Glomerular visceral epithelial cell (primary cell): ENCODE measurements around the gene ATG9B.
A peak's percentile ranks its signal among the peaks of the same experiment; 100 is the strongest.

ENCODE experiments used
- DNase-seq: peaks from one replicate; pipeline ENCODE4 v3.0.0-alpha.2; 2016; ENCODE audit errors: extremely low spot score

ATG9B gene

GRCh38 chr7:151024435-151025056 is at the start of gene ATG9B:
Gene ATG9B, minus strand, starts transcription at chr7:151024494. Its CDS starts 71 bp downstream, at chr7:151024423.
- DNase-seq = no peak

DNA sequence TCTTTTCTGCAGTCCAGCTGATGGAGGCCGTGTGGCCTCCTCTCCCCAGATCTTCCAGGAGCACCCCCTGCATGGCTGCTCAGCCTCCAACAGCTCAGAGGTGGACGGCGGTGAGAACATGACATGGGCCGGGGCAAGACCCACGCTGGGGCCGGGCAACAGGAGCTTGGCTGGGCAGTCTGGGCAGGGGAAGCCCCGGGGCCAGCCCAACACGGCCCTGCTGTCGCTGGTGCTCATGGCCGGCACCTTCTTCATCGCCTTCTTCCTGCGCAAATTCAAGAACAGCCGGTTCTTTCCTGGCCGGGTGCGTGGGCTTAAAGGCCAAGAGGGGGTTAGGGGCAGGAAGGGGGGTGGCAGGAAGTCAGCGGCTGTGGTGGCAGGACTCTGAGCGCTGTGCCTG is 49.7 kb upstream of the ATG9B start:
- no peak for DNase-seq

DNA sequence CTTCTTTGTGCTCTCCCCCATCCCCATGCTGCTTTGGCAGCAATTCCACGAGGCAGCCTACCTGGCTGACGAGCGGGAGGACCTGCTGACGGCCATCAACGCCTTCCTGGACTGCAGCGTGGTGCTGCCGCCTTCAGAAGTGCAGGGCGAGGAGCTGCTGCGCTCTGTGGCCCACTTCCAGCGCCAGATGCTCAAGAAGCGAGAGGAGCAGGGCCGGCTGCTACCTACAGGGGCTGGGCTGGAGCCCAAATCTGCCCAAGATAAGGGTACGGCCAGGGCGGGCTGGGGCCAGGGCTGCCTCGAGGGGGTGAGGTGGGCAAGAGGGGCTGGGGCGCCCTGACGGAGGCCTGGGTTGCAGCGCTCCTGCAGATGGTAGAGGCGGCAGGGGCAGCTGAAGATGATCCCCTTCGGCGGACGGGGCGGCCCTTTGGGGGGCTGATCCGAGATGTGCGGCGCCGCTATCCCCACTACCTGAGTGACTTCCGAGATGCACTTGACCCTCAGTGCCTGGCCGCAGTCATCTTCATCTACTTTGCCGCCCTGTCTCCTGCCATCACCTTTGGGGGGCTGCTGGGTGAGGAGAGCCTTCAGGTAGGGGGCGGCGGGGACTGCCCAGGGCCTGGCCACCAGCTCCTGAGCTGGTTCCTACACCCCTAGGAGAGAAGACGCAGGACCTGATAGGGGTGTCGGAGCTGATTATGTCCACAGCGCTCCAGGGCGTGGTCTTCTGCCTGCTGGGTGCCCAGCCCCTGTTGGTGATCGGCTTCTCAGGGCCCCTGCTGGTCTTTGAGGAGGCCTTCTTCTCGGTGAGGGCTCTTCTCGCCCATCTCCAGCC is 47.0 kb upstream of the ATG9B start:
- no peak for DNase-seq

GRCh38 chr7:151070574-151070960 is 46.3 kb upstream of the ATG9B start:
- no peak for DNase-seq

GRCh38 chr7:151069841-151070573 is 45.7 kb upstream of the ATG9B start:
- no peak for DNase-seq

GRCh38 chr7:151068069-151068773 is 43.9 kb upstream of the ATG9B start:
- peak; percentile 35 for DNase-seq

DNA sequence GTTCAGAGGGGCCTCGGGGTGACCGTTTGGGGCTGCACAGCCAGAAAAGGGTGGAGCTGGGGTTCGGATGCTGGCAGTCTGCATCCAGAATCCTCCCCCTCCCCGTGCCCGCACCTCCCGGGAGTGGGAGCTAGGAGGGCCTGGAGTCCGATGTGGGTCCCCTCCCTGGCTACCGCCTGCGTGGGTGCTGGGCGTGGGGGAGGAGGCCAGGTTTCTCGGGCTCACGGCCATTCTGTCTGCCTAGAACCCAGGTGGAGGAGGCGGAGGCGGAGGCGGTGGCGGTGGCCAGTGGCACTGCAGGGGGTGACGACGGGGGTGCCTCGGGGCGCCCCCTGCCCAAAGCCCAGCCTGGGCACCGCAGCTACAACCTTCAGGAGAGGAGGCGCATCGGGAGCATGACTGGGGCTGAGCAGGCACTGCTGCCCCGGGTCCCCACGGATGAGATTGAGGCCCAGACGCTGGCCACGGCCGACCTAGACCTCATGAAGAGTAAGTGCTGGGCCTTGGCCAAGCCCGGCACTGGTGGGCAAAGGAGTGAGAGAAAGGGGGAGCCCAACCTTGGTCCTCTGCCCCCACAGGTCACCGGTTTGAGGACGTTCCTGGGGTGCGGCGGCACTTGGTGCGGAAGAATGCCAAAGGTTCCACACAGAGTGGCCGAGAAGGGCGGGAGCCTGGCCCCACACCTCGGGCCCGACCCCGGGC is 42.1 kb upstream of the ATG9B start:
- no peak for DNase-seq

- DNase-seq = no peak
Measured at GRCh38 chr7:151065516-151065915, 41.2 kb upstream of the ATG9B start.

- DNase-seq = no peak
Measured at GRCh38 chr7:151064993-151065392, 40.7 kb upstream of the ATG9B start.

- DNase-seq = no peak
Measured at GRCh38 chr7:151064454-151064853, 40.2 kb upstream of the ATG9B start.

DNA sequence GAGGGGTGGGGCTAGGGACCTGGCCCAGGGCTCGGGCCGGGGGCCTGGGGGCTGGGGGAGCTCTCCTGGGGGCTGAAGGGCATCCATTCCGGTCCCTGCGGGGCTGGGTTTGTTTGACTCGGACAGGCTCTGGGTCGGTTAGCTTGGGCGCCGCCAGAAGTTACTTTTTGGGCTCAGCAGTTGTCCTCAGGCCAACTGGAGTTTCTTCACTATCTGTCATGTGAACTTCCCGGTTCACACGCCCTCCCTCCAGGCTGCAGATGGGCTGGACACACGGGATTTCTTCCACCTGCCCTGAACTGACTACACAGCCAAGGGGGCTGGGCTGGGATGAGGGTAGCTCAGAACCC is 38.9 kb upstream of the ATG9B start:
- peak; percentile 58 for DNase-seq

- peak; percentile 94 for DNase-seq
Measured at GRCh38 chr7:151062399-151063211, 38.3 kb upstream of the ATG9B start.

GRCh38 chr7:151062111-151062398 is 37.8 kb upstream of the ATG9B start:
- DNase-seq = no peak

- DNase-seq = no peak
Measured at GRCh38 chr7:151061213-151062110, 37.2 kb upstream of the ATG9B start.

DNA sequence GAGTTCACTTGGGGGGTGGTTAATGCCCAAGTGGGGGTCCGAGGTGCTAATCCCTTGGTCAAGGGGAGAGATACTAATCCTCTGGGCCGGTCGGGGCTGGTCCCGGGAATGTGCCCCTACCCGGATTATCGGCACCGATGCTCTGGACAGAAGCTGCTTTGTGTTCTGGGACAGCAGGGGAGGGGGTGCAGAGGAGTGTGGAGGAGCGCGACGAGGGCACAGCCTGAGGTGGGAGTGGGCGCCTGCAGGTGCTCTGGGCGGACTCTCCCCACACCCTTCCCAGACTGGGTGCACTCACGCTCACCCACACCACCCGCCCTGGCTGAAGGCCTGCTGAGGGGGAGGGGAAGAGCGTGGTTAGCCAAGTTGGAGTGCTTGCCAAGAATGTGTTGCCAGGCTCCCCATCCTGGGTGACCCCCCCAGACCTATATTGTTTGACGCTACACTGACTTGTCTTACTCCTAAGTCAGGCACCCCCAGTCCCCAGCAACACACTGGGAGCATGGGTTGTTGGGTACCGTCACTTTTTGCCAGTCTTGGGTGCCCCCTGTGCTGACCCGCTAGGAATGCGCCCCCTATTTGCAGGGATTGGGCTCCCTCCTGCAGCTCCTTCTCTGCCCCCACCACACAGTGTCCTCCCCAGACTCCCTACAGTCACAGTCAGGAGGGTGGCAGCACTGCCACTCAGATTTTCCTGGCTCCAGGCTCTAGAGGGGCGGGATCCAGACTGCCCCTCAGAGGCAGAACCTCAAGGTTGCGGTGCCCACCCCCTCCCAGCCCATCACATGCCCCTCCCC is 36.3 kb upstream of the ATG9B start:
- DNase-seq = peak; percentile 78

- DNase-seq = no peak
Measured at GRCh38 chr7:151060113-151060415, 35.8 kb upstream of the ATG9B start.

- DNase-seq = peak; percentile 70
Measured at GRCh38 chr7:151059367-151060112, 35.2 kb upstream of the ATG9B start, which contains the start of gene SLC4A2. Gene SLC4A2, plus strand, starts transcription at chr7:151059589. Its CDS starts 2,399 bp downstream, at chr7:151061988.

- DNase-seq = no peak
Measured at GRCh38 chr7:151058781-151059366, 34.6 kb upstream of the ATG9B start.
